HG03097 (cell line): ENCODE measurements around the gene SLC38A1.
"Not testable (repeated sequence)": the region's sequence is repeated elsewhere in the genome, so short reads cannot be mapped to it uniquely, and the experiment has no call there.

Experiments
- ATAC-seq: cut with Tn5 transposase; IDR thresholded peaks from one replicate; pipeline ENCODE4 v1.9.1; 2021; ENCODE audit not compliant: unreplicated experiment, low FRiP score

SLC38A1 gene

DNA sequence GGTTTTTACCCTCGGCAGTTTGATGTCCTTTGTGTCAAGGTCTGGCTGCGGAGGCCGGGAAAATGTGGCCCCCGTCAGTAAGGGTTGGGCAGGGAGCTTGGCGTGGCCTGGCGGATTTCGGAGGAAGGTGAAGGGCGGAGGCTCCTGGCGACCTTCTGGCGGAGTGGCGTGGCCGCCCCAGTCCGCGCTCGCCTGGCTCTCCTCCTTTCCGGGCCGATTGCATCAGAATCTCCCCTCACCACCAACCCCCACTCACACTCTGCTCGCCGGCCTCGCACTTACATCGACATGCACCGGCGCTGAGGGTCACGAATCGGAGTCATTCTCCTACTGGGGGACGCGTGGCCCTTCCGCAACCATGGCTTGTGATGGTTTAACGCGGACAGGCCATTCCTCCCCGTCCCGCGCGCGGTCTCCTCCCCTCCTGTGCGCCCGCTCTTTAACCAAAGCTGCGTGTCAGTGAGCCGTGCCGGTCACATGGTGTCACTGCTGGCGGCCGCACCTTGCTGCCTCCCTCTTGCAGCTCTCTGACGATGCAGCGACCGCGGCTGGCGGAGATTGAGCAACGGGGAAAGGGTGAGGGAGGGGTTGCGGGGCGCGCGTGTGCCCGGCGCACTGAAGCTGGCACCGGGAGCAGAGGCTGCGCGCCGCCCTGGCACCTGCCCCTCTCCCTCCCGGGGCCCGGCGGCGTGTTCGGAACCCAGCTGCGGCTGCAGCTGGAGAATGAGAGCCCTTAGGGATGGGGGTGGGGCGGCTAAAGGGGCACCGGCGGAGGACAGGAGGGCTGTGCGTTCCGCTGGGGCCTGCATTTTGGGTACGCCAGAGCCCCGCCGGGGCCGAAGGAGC is at the start of gene SLC38A1:
Gene SLC38A1, minus strand, starts transcription at position 461 of the 846 bp plus-strand sequence. CDS start 29,243 bp downstream, outside the sequence.
- peak; percentile 58 for ATAC-seq

- no peak for ATAC-seq
Observed at GRCh38 chr12:46318037-46318436, 49.2 kb upstream of the SLC38A1 start.

- no peak for ATAC-seq
Observed at GRCh38 chr12:46304070-46304469, 35.2 kb upstream of the SLC38A1 start.

DNA sequence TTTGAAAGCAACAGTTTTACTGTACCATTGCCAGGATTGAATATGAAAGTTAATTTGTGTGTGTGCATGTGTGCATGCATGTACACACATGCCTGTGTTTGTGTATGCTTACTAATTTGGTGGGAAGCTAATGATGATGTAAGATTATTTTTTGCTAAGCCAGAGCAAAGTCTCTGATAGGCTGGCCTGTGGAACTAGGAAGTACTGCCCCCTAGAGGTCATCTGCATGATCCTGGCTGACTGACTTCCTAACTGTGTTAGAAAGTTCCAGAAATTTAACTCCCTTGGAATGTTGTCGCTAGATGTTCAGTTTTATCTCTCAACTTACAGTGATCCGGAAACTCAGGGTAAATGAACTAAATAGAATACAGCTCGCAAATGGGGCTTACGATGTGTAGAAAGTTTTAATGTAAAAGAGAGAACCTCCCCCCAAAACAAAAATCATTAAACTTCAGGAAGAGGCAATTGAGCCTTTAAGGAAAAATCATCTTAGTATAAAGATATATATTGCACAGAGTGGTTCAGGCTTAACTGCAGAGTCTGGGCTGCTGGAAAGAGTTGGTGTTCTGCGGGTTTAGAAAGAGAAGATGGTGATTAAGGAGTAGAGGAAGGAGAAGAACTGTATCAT is 34.3 kb upstream of the SLC38A1 start:
- no peak for ATAC-seq

- ATAC-seq, result no peak
Observed at GRCh38 chr12:46300910-46301309, 32.1 kb upstream of the SLC38A1 start.

- ATAC-seq, result no peak
Observed at GRCh38 chr12:46299851-46300250, 31.0 kb upstream of the SLC38A1 start.

DNA sequence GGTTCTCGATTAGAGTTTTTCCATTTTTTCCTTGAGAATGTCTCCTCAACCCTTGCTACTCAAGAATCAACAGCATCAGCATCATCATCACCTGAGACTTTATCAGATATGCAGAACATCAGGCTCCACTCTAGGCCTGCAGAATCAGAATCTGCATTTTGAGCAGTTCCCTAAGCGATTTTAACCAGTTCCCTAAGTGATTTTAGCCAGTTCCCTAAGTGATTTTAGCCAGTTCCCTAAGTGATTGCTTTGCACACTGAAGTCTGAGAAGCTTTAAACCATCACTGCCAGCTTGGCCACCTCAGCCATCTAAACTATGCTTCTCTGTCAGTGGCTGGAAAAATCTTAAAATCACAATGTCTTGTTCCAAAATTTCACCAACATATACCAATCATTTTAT is 29.4 kb upstream of the SLC38A1 start:
- no peak for ATAC-seq

GRCh38 chr12:46296822-46297221 is 28.0 kb upstream of the SLC38A1 start:
- no peak for ATAC-seq

DNA sequence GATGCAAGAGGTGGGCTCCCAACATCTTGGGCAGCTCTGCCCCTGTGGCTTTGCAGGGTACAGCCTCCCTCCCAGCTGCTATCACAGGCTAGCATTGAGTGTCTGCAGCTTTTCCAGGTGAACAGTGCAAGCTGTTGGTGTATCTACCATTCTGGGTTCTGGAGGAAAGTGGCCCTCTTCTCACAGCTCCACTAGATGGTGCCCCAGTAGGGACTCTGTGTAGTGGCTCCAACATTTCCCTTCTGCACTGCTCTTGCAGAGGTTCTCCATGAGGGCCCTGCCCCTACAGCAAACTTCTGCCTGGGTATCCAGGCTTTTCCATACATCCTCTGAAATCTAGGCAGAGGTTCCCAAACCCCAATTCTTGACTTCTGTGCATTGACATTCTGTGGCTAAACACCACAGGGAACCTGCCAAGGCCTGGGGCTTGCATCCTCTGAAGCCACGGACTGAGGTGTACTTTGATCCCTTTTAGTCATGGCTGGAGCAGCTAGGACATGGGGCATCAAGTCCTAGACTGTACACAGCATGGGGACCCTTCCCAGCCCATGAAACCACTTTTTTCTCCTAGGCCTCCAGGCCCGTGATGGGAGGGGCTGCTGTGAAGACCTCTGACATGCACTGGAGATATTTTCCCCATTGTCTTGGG is 24.0 kb upstream of the SLC38A1 start:
- no peak for ATAC-seq

- ATAC-seq, result not testable (repeated sequence)
Observed at GRCh38 chr12:46291953-46292352, 23.1 kb upstream of the SLC38A1 start.

DNA sequence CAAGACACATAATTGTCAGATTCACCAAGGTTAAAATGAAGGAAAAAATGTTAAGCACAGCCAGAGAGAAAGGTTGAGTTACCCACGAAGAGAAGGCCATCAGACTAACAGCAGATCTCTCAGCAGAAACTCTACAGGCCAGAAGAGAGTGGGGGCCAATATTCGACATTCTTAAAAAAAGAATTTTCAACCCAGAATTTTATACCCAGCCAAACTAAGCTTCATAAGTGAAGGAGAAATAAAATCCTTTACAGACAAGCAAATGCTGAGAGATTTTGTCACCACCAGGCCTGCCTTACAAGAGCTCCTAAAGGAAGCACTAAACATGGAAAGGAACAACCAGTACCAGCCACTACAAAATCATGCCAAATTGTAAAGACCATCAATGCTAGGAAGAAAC is 16.3 kb upstream of the SLC38A1 start:
- not testable (repeated sequence) for ATAC-seq

- ATAC-seq, result no peak
Observed at GRCh38 chr12:46282829-46283228, 14.0 kb upstream of the SLC38A1 start.

- no peak for ATAC-seq
Observed at GRCh38 chr12:46276756-46277155, 7.9 kb upstream of the SLC38A1 start.

DNA sequence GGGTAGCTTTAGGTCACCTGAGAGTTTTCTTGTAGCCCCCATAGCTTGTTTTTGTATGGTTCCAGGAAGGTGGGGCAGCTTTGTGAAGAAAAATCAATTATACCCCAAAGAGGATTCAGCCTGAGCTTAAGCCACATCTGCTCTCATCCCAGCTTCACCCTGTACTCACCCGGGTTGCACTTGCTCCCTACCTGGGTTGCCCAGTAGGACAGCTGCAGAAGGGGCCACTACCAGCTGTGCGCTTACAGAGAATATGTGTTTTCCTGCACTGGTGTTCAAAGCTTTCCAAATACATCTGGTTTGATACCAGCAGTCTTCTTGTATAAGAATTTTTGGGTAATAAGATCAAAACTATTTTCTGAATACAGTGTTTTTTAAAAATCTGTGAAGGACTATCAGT is 3.0 kb upstream of the SLC38A1 start:
- ATAC-seq, result no peak

- peak; percentile 21 for ATAC-seq
Observed at GRCh38 chr12:46269429-46270241, 792 bp upstream of the SLC38A1 start.

GRCh38 chr12:46267825-46268582 is 839 bp downstream of the SLC38A1 start:
- ATAC-seq, result no peak

DNA sequence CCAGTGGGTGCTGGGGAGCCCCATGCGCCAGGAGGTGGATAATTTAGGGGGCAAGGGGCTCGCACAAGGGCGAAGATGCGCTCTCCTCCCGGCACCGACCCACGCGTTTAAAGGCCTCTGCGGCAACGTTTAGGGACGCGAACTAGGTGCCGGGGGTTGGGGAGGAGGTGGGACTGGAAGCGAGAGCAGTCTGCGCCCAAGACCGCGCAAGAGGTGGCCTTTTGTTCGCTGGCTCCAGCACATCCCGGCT is 1.3 kb downstream of the SLC38A1 start:
- ATAC-seq, result no peak

DNA sequence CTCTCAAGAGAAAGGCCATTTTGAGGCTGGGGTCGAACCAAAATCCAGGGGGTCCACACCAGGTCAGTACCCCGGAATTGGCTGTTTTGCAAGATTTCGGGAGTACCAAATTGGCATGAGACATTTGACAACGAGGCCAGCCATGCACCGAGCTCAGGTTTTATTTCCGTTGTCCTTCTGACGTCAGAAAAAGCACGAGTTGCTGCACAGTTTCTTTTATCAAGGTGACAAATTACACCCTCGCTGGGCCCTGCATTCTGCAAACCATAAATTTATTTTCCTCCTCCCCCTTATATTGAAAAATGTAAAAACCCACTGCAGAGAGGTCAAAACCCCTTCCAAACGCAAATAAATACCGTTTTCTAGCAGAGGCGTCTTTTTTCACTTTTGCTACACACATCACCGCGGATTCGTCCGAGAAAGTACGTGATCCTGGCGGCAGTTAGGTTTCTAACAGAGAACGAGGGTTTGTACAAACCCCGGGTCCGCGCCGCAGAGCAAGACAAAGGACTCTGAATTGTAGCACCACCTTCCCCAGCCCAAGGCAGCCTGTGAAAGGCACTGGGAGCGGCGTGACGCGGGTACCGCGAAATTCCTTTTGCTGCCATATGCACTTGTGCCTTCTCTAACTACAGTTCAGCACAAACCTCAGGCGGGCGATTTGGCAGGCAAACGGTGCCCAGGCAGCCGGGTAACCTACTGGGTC is 1.8 kb downstream of the SLC38A1 start:
- ATAC-seq, result no peak

DNA sequence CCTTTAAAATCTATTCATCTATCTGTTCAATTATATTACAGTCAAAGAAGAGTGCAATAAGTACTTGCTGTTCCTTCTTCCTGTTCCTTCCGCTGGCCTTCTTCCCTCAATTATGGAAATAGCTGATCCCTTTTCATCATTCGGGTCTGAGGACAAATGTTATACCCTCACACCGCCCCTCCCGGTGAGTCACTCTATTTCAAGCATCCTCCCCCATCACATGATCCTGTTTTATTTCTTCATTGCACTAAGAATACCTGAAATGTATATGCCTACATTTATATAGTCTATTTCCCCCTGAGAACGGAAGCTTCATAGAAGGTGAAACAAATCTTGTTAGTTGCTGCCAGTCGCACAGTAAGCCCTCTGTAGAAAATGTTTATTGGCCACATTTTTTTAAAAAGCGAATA is 2.5 kb downstream of the SLC38A1 start:
- ATAC-seq, result no peak

GRCh38 chr12:46265734-46266133 is 3.1 kb downstream of the SLC38A1 start:
- ATAC-seq, result no peak
